Coronary artery (tissue), 2 donors: Measurements from ENCODE around the gene KCNA10.

Source experiments
- DNase-seq: peaks from one replicate; pipeline ENCODE4 v3.0.0-alpha.2; 2017; ENCODE audit warnings: low spot score
- H3K27ac ChIP-seq, 2 donors: fragments of 200-600 bp; sonication (generic); one replicate each; pipeline ENCODE4 v1.5.1; 2016 to 2019
- H3K4me3 ChIP-seq: fragments of 200-600 bp; sonication (generic); 2 replicates; pipeline ENCODE4 v1.5.1; 2016; ENCODE audit warnings: mild to moderate bottlenecking, moderate library complexity
- CTCF ChIP-seq: fragments of 200-600 bp; sonication (generic); IDR thresholded peaks from one replicate; pipeline ENCODE4 v1.5.1; 2019; ENCODE audit warnings: antibody characterized with exemption

The KCNA10 gene

GRCh38 chr1:110493059-110493699 is 25.8 kb downstream of the KCNA10 start:
- no peak for TF ChIP-seq CTCF
- no peak overlapping the region for H3K27ac ChIP-seq
- no peak for DNase-seq
- H3K4me3 ChIP-seq: no peak overlapping the region

- no peak overlapping the region for H3K4me3 ChIP-seq
- no peak for DNase-seq
- no peak overlapping the region for H3K27ac ChIP-seq
- TF ChIP-seq CTCF: no peak
Observed at GRCh38 chr1:110492573-110492972, 26.4 kb downstream of the KCNA10 start.

- Histone ChIP-seq H3K27ac (no peak overlapping the region), H3K4me3 (no peak overlapping the region)
- no peak for TF ChIP-seq CTCF
- DNase-seq: no peak
Observed at GRCh38 chr1:110490791-110491451, 28.1 kb downstream of the KCNA10 start.

- DNase-seq: no peak
- no peak overlapping the region for H3K27ac ChIP-seq
- no peak overlapping the region for H3K4me3 ChIP-seq
- TF ChIP-seq CTCF: no peak
Observed at GRCh38 chr1:110489973-110490542, 28.9 kb downstream of the KCNA10 start.

GRCh38 chr1:110489406-110489805 is 29.6 kb downstream of the KCNA10 start:
- no peak for DNase-seq
- Histone ChIP-seq H3K4me3 (no peak overlapping the region), H3K27ac (no peak overlapping the region)
- TF ChIP-seq CTCF: no peak

GRCh38 chr1:110488867-110489266 is 30.1 kb downstream of the KCNA10 start:
- Histone ChIP-seq H3K27ac (no peak overlapping the region), H3K4me3 (no peak overlapping the region)
- no peak for TF ChIP-seq CTCF
- no peak for DNase-seq

- DNase-seq: no peak
- TF ChIP-seq CTCF: no peak
- no peak overlapping the region for H3K4me3 ChIP-seq
- no peak overlapping the region for H3K27ac ChIP-seq
Observed at GRCh38 chr1:110488161-110488560, 30.8 kb downstream of the KCNA10 start.
